ENCODE data around the gene NKTR.
"Not testable (repeated sequence)": the region's sequence is repeated elsewhere in the genome, so short reads cannot be mapped to it uniquely, and the experiment has no call there.

Gene NKTR
- long read RNA-seq, partial matches to known transcripts = 55 of 122 reads
- long read RNA-seq, other reads (novel, unspliced or antisense) = 62 of 122 reads

DNA sequence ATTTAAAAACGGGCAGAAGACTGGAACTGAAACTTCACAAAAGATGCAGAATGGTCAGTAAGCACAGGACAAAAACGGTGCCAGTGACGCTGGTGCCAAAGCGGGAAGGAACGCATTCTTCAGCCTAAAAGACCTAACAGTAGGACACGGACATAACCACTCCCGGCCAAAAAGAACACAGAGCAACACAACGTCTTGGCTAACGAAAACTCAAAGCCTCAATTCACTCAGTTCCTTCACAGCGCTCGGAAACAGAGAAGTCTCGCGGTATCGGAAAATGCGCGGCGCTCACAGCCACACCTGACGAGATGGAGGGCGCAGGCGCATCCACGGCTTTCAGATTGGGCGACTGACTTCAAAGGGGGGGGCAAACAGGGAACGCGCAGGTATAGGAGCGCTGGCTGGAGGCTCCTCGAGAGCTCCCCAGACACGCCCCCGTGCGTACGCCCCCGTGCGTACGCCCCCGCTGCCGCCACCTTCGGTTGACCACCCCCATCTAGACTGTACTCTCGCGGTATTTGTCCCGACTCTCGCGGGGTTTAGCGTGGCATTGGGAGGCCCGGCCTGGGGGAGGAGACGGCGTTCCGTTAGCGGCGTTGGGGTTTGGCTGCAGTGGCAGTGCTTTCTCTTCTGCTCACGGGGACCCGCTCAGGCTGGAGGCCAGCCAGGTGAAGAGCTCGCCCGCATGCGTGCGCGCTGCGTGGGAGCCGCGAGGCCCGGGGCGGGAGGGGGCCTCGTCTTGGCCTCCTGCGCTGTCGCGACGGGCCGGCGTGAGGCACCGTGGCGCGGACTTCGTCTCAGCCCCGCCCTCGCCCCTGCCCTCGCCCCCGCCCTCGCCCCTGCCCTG, at the start of gene NKTR:
Gene NKTR (plus strand): TSS at position 576 of the 847 bp plus-strand sequence. CDS start 321 bp downstream, outside the sequence.
- DNase-seq (ENCODE audit: low read depth in 1 of 2, low spot score in 1 of 2) = peak; percentile 97 to 99
- Histone ChIP-seq H3K4me3 (replicated peaks; ENCODE audit: insufficient read depth, low read length) (peak within 1 kb of the TSS; percentile 84), H3K27me3 (ENCODE audit: insufficient read depth, poor library complexity, severe bottlenecking) (no peaks in the 10 kb centered on the region), H3K27ac (replicated peaks) (peak within 1 kb of the TSS; percentile 84)
- TF ChIP-seq, protein P1, sequence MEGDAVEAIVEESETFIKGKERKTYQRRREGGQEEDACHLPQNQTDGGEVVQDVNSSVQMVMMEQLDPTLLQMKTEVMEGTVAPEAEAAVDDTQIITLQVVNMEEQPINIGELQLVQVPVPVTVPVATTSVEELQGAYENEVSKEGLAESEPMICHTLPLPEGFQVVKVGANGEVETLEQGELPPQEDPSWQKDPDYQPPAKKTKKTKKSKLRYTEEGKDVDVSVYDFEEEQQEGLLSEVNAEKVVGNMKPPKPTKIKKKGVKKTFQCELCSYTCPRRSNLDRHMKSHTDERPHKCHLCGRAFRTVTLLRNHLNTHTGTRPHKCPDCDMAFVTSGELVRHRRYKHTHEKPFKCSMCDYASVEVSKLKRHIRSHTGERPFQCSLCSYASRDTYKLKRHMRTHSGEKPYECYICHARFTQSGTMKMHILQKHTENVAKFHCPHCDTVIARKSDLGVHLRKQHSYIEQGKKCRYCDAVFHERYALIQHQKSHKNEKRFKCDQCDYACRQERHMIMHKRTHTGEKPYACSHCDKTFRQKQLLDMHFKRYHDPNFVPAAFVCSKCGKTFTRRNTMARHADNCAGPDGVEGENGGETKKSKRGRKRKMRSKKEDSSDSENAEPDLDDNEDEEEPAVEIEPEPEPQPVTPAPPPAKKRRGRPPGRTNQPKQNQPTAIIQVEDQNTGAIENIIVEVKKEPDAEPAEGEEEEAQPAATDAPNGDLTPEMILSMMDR (IDR thresholded peaks at IDR 0.05; ENCODE audit: insufficient read depth, low read length) = no peak
- TF ChIP-seq POLR2AphosphoS5 (IDR thresholded peaks at IDR 0.05; ENCODE audit: low read depth) (peak; percentile 91), GABPA (IDR thresholded peaks at IDR 0.05; ENCODE audit: low read depth) (no peak), SPI1 (IDR thresholded peaks at IDR 0.05; ENCODE audit: borderline replicate concordance, low read depth) (0 out of 2 replicates have a peak, but pooled peaks have one; percentile 3)
- TF ChIP-seq, protein P2, sequence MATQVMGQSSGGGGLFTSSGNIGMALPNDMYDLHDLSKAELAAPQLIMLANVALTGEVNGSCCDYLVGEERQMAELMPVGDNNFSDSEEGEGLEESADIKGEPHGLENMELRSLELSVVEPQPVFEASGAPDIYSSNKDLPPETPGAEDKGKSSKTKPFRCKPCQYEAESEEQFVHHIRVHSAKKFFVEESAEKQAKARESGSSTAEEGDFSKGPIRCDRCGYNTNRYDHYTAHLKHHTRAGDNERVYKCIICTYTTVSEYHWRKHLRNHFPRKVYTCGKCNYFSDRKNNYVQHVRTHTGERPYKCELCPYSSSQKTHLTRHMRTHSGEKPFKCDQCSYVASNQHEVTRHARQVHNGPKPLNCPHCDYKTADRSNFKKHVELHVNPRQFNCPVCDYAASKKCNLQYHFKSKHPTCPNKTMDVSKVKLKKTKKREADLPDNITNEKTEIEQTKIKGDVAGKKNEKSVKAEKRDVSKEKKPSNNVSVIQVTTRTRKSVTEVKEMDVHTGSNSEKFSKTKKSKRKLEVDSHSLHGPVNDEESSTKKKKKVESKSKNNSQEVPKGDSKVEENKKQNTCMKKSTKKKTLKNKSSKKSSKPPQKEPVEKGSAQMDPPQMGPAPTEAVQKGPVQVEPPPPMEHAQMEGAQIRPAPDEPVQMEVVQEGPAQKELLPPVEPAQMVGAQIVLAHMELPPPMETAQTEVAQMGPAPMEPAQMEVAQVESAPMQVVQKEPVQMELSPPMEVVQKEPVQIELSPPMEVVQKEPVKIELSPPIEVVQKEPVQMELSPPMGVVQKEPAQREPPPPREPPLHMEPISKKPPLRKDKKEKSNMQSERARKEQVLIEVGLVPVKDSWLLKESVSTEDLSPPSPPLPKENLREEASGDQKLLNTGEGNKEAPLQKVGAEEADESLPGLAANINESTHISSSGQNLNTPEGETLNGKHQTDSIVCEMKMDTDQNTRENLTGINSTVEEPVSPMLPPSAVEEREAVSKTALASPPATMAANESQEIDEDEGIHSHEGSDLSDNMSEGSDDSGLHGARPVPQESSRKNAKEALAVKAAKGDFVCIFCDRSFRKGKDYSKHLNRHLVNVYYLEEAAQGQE (IDR thresholded peaks at IDR 0.05; ENCODE audit: insufficient replicate concordance, low read depth) = peak; percentile 66

DNA sequence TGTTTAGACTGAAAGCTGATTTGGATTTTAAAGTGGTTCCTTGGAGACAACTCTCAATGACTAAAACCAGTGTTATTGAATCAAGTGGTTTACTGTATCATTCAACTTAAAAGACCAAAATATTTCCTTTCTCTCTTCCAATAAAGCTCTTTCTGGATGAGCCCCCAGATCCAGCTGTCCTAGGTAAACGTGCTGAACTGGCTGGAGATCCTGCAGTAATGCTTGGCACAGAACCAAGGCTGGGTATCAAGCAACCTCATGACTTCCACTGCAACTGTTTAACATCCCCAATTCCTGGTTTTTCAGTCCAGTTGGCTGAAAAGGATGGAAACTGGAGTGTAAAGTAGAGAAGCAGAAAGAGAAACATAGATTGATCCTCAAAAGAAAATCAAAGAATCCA, 47.7 kb upstream of the NKTR start:
- DNase-seq (ENCODE audit: low read depth in 1 of 2, low spot score in 1 of 2) = no peak
- H3K27me3 ChIP-seq (ENCODE audit: insufficient read depth, poor library complexity, severe bottlenecking) = no peaks in the 10 kb centered on the region
- TF ChIP-seq GABPA (IDR thresholded peaks at IDR 0.05; ENCODE audit: low read depth) (no peak), SPI1 (IDR thresholded peaks at IDR 0.05; ENCODE audit: borderline replicate concordance, low read depth) (no peak), POLR2AphosphoS5 (IDR thresholded peaks at IDR 0.05; ENCODE audit: low read depth) (no peak)
- TF ChIP-seq, protein P1 (IDR thresholded peaks at IDR 0.05; ENCODE audit: insufficient read depth, low read length) = no peak
- TF ChIP-seq, protein P2 (IDR thresholded peaks at IDR 0.05; ENCODE audit: insufficient replicate concordance, low read depth) = no peak

DNA sequence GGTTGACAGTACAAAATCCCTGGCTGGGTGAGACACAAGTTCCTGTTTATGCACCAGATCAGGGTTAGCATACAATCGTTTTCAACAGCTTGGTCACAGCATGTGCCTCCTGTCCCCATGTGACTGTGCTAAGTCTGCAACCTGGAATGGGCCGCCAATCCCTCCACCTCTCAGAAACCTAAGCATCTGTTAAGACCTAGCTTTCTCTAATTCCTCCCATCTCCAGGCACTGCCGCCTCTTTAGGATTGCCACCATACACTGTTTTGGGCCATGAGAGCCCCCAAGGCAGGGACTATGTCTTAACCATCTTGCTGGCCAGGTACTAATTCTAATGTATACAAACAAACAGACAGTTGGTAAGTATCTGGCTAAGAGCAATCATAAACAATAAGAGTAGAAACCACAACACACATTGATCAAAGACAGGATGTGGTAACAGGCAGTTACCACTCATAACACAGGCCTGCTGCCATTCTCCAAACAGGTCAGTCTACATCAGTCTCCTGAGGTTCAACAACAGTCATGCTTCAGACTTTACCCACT, 44.3 kb upstream of the NKTR start:
- H3K27me3 ChIP-seq (ENCODE audit: insufficient read depth, poor library complexity, severe bottlenecking) = no peaks in the 10 kb centered on the region
- DNase-seq (ENCODE audit: low read depth in 1 of 2, low spot score in 1 of 2) = no peak
- H3K4me3 ChIP-seq (replicated peaks; ENCODE audit: insufficient read depth, low read length) = no peak overlapping the region
- H3K27ac ChIP-seq (replicated peaks) = no peak overlapping the region
- TF ChIP-seq, protein P2 (IDR thresholded peaks at IDR 0.05; ENCODE audit: insufficient replicate concordance, low read depth) = no peak
- no peak for TF ChIP-seq POLR2AphosphoS5 (IDR thresholded peaks at IDR 0.05; ENCODE audit: low read depth)
- TF ChIP-seq SPI1 (IDR thresholded peaks at IDR 0.05; ENCODE audit: borderline replicate concordance, low read depth) = no peak
- TF ChIP-seq GABPA (IDR thresholded peaks at IDR 0.05; ENCODE audit: low read depth) = no peak
- TF ChIP-seq, protein P1 (IDR thresholded peaks at IDR 0.05; ENCODE audit: insufficient read depth, low read length) = no peak

More for the DNA sequence above, 47.7 kb upstream of the NKTR start:
- no peak overlapping the region for H3K4me3 ChIP-seq (replicated peaks; ENCODE audit: insufficient read depth, low read length)
- H3K27ac ChIP-seq (replicated peaks) = no peak overlapping the region

DNA sequence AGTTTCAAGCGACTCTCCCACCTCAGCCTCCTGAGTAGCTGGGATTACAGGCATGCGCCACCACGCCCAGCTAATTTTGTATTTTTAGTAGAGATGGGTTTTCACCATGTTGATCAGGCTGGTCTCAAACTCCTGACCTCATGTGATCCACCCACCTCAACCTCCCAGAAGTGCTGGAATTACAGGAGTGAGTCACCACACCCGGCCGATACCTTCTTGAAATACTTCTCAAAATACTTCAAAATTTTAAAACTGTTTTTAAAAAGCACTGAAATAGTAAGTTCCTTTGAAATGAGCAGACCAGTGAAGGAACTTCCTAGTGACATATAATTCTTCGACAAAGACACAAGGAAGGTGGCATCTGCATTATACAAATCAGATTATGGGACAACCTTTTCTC, 43.7 kb upstream of the NKTR start:
- not testable (repeated sequence) for H3K27ac ChIP-seq (replicated peaks); H3K27me3 ChIP-seq (ENCODE audit: insufficient read depth, poor library complexity, severe bottlenecking); DNase-seq (ENCODE audit: low read depth in 1 of 2, low spot score in 1 of 2); H3K4me3 ChIP-seq (replicated peaks; ENCODE audit: insufficient read depth, low read length)
